Stimulated activated CD4-positive, alpha-beta T cell treated with anti-CD3 and anti-CD28 coated beads, Interleukin-1b, Interleukin-23, amount 100 ng/mL, for 24 hours (primary cell): ENCODE measurements around the gene TM9SF3.

Experiments
- DNase-seq, 4 experiments: peaks; one replicate each; pipeline ENCODE4 v3.0.0-alpha.2; 2020; ENCODE audit warnings: low read depth in 4 of 4, low spot score in 1 of 4

Gene TM9SF3

DNA sequence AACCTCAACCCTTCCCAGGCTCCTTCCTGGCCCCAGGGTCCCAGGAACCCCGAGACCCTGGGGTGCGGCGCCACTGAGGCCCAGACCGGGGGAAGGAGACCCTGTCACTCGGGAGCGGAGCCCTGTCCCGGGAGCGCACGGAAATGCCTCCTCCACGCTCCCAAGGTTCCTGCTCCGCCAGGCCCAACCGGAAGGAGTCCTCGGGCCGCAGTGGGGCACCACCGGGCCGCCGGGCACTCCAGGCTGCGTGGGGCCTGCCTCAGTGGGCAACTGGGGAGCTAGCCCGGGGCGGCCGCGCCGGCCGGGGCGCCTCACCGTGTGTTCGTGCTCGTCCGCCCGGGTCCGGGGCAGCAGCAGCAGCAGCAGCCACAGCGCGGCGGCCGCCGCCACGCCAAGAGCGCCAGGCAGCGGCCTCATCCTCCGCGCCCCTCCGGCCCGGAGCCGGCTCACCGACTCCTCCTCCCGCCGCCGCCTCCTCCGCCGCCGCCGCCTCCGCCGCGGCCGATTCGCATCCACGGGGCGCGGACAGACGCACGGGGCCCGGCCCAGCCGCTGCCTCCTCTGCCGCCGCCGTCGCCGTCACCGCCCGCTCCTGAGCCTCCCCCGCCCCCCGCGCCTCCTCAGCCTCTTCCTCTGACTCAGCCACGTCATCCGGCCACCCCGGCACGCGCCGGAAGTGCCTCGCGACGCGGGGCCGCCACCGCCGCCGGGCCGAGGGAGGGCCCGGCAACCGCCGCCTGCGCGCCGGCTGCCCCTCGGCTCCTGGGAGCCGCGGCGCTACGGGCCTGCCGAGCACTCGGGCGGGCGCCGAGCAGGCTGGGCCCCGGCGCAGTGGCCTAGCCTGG lies at the start of gene TM9SF3:
TSS of gene TM9SF3 (minus strand) at position 594 of the 845 bp plus-strand sequence. CDS start at position 417, 177 bp downstream.
- peak; percentile 78 to 89 (median 86) for DNase-seq

DNA sequence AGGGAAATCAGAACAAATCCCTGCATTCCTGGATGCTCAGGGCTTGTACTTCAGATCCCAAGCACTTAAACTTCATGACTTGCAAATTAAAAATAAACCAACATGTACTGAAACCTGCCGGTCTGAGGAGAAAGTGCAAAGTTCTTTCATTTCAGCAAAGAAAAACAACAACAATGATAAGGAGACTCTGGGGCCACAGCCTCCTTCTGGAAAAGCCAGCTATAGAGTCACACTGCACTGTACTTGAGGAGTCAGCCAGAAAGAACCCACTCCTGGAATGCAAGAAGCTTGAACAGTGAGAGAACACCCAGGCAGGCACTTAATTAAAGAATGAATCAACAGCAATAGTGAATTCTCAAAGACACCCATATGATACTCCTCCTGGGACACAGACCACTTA lies 49.7 kb upstream of the TM9SF3 start:
- DNase-seq, result no peak

DNA sequence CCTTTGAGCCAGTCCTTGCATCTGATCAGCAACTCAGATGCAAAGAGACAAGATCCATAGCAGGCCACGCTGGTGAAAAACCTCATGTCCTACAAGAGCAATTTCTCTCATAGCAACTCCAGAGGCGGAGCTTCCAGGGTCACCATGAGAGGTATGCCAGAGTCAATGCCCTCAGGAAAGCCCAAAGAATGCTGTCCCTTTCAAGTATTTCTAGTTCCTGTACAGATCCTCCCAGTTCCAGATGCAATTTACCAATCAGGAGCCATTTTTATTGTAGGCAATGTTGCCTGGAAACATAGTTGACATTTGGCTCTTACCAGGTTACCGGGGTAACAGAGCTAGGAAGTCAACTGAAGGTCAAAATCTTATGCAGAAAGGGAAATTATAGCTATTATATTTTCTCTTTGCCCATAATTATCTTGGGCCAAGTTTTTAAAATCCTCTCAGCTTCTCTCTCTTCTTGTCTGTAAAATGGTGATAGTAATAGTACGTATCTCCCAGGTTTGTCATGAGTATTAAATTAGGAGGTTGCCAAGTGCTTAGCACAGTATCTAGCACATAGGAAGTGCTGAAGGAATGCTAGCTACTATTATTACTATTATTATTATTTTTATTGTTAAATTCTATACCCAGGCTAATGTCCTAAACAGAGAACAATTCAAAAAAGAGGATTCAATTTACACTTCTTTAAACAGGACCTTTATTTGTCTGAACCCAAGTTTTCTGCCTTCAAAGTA lies 46.3 kb upstream of the TM9SF3 start:
- no peak for DNase-seq

DNA sequence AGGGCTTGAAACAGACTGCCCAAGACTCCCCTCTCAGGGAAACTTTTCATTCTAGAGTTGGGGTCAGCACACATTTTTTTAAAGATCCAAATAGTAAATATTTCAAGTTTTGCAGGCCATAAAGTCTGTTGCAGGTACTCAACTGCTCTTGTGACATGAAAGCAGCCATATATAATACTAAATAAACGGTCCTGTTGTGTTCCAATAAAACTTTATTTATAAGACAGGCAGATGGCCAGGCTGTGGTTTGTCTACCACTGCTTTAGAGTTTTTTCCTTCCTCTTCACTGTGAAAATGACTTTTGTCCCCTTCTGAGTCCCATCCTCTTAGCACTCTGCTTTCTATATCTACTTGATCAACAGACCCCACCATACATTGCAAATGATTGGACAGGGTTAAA lies 40.5 kb upstream of the TM9SF3 start:
- no peak for DNase-seq

DNA sequence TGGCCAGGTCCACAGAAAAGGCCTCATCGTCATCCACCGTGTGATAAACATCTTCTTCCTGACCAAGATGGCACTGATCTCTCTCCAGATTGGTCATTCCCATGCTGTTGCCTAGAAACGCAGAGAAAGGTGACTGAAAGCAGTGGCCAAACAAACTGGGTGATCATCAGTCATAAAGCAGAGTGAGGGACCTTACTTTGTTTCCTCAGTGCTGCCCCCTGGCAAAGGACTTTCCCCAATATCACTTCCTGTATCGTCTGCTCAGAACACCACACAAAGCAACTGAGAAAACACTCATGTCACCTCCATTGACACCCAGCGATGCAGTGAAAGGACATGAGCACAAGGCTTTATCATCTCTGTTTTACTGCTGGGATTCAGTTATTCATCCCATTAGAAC lies 40.0 kb upstream of the TM9SF3 start:
- no peak for DNase-seq

DNA sequence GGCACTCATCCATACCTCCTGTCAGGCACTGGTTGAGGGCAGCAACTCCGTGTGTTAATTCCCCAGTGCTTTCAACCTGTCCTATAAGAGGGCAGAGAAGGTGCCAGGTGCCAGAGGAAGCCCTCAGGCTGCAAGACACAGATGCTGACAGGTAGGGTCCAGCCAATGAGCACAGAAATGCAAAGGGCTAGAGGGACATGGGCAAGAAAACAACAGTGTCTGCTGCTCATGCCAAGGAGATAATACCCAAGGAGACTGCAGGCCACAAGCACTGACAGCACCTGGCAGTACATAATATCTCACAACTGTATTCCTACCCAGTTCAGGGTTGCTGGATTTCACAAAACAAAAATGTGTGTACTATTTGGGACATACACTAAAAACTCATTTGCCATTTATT lies 38.4 kb upstream of the TM9SF3 start:
- DNase-seq, result no peak

DNA sequence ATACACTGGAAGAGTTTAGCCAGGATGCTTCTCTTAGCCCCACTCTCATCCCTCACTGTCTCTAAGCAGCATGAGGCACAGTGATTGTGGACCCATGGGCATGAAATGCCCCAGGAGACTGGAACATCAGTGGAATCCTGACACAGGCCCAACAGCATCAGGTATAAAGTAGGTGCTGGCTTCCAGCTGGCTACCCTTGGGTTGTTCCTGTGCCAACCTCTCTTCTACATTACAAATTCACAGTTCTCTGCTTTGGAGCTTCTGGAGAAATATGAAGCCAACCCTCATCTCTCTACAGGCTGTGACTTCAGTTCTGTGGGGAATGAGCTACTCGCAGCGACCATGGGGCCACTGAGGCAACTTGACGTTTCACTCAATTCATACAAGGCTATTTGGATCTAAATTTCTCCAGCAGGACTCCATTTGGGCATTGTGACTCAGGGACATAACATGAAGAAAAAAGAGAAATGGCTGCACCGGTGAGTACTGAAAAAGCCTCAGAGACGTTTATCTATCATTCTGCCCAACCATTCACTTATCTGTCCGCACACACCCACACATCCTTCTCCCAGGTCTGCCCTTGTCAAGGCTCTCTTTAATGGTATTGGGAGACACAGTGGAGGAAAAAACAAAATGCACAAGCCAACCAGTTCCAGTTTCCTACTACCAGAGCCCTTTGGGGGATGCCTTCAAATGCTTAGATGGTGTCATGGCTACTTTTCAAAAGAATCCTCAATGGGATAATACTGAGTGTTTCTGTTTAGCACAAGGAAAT lies 35.4 kb upstream of the TM9SF3 start:
- no peak for DNase-seq

DNA sequence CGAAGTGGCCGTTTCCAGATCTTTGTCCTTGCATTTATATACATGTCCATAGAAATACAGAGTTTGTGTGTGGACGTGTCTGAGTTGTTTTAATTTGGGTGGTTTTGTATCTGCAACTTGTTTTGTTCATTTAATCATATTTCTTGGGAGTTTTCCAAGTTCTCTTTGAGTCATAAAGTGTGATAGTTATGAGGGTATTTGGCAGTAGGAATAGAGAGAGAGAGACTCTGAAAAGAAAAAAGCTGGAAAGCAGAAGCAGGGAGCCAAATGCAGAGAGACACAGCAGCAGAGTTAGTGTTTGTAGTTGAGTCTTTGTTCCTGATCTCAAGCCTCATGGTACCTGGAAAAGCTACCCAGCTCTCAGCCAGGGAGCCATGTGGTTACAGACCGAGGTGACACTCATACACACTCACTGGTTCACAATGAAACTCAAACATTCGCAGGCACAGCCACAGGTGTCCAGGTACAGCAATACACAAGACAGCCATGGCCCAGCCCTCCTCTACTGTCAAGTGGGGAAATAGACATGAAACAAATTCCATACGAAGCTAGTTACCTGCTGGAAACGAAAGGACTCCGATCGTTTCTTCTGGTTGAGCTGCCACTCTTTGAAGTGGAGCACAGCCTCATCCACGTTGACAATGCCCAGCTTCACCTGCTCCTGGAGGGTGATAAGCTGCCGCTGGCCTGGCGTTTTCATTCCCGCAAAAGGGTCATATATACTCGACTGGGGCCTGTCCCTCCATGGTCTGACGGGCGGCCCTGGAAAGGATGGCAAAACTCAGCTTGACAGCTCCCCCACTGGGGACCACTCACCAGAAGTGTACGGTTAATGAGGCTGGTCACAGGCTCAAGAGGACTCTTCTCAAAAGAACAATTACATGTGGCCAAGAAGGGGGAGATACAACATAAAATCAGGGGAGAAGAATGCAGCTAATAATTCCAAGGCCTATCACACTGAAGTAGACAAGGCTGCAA lies 33.3 kb upstream of the TM9SF3 start:
- no peak for DNase-seq

DNA sequence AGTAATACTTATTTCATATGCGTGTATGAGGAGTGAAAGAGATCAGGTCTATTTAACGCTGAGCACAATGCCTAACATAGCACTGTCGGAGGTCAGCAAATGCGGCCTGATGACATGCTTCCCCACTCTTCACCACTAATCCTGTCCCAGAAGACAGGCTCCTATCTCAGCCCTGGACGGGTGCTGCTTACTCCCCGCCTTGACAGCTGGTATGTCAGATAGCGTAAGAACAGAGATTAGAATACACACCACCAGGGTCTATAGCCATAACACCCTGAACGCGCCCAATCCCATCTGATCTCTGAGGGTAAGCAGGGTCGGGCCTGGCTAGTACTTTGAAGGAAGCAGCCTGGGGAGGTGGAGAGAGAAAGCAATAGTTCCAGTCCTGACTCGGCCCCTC lies 32.3 kb upstream of the TM9SF3 start:
- DNase-seq, result no peak

DNA sequence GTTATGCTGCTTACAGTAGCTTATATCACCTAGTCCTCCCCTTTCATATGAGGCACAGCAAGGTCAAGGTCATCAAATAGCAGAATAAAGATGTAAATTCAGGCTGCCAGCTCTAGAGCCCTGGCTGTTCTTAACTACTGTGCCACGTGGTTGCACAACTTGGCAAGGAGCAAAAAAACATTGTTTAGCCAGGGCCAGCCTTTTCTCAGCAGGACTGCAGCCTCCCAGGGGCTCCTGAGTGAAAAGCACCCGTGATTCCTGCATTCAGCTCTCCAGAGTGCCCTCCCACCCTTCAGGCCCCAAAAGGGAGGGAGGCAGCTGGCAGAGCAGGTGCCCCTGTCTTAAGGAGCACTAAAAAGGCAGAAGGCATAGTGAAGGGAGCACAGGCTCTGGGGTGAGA lies 31.8 kb upstream of the TM9SF3 start:
- no peak for DNase-seq

DNA sequence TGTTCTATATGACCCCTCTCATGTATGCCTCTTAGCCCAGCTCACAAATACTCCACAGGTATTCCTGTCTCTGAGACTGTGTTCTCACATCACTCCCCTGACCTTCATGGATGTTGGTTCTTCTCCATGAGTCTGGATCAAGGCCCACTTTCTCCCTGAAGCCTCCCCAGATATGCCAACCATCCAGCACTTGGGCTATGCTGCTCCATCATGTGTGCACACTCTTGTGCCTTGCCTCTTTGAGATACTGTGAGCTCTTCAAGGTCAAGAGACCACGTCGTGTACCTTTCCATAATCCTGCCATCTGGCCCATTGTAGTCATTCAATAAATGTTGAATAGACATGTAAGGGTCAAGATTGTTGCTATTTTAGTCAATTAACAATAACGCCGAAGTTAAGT lies 30.1 kb upstream of the TM9SF3 start:
- DNase-seq, result no peak

DNA sequence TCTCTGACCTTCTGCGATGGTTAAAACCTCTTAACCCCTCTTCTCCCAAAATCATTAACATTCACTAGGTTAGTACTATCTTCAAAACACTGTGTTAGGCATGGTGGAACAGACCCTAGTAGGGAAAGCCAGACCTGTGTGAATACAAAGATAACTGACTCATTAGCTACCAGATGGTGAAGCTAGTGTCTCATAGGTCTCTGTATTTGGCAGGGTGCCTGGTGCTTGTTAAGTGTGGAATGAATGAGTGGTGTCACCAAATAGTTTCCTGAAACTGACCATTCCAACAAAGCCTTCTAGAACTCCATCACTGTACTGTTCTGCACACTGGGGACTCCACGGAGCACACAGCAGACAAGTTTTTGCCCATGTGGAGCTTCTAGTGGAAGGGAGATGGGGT lies 27.7 kb upstream of the TM9SF3 start:
- DNase-seq, result no peak

DNA sequence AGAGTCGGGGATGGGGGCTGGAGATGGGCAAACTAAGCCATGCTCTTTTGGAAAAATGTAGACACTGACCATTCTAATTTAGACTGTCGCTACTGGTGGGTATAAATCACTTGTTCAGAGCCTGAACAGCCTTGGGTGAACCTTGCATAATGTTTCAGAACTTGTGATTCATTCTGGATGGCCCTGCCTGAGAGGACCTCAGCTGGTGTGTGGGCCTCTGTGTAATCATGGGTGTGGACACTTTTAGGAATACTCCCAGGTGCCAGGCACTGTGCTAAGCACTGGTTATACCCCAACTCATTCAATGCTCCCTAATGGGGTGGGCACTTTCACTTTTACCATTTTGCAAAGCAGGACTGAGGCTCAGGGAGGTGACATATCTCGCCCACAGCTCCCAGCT lies 26.8 kb upstream of the TM9SF3 start:
- DNase-seq, result no peak

DNA sequence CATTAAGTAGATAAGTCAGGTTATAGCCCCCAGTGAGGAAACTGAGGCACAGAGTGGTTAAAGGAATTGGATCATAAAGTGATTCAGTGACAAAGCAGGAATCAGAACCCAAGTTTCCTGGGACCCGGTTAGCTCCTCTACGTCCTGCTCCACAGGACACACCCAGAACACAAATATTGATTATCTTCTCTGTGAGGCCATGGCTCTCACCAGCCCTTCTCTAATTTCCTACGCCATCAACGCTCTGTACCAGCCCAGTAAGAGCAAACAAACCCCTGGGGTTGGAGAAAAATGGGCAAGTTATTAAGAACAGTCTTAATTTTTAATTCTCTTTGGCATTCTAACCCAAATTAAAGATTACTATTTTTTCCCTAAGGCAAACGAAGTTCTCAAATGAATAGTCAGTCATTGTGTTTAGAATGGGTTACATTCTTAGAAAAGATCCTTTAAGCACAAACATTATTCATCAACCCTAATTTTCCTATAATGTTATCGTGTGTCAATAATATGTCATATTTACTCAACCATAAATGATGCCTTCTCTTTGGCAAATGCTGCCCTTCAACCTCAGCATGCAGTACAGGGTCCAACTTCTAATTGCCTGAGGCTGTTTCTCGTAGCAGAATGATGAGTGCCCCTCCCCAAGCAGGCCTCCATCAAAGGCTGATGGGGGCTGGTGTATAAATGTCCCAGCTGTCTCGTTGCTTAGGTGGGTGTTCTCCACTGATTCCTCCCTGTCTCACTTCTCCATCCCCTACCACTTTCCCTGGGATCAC lies 25.4 kb upstream of the TM9SF3 start:
- DNase-seq, result no peak

DNA sequence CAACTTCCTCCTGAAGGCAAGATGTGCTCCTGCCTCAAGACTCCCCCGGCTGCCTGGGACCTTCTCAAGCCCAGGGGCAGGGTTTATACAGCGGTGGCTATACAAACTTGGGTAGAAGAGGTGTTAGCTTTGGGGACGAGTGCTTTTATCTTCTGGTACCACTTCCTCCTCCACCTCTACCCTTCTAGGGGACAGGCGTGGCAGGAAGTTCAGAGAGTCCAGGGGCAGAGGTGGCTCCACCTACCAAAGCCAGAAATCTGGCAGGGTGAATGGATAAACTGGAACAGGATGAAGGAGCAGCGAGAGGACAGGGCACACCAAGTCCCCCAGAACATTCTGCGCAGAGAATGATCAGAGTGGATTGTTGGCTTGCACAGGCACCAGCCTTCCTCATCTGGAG lies 24.0 kb upstream of the TM9SF3 start:
- no peak for DNase-seq

DNA sequence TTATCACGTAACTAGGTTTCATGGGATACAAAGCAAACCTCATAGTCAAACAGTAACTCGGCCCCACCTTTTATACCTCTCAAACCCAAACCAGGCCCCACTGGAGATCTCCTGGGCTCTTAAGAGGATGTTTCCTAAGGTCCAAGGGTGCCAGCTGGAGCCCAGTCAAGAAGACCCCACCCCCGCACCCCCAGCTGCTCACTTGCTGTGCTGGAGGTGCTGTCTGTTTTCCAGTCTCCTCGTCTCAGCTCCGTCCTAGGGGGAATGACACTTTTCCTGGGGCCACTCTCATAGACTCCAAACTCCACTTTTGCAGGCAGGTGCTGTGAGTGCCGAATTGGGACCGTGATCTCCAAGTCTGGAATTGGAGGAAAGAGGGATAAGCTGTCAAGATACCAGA lies 22.7 kb upstream of the TM9SF3 start:
- no peak for DNase-seq

DNA sequence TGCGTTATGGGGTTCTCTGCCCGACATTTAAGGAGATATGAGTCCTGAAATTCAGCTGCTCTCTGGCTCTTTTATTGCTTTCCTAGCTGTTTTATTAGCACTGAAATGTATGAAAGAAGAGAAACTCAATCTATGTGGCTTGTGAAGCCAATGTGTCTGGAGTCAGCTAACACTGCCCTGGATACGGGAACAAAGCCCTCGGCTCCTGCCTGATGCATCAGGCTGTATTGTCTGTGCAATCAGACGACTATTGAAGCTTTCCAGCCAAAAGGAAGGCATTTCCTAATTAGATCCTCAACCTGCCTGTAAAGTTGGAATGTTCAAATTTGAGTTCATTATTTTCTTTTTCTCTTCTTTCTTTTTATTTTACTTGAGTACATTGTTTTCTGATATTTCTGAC lies 22.0 kb upstream of the TM9SF3 start:
- DNase-seq, result no peak

DNA sequence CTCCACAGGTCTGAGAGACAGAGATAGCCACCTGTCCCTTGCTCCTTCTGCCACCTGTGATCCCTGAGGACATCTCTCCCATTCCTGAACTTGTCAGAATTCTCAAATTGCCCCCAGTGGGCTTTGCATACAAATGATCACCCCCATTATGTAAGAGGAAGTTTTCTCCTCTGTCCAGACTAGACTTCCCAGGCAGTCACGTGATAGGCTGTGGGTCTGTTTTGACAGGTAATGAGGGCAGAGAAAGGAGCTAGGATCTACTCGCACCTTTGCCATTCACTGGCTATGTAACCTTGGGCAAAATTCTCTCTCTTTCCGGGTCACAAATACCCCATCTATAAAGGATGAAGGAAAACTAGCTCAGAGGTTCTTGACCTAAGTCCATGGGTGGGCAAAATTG lies 21.4 kb upstream of the TM9SF3 start:
- no peak for DNase-seq

DNA sequence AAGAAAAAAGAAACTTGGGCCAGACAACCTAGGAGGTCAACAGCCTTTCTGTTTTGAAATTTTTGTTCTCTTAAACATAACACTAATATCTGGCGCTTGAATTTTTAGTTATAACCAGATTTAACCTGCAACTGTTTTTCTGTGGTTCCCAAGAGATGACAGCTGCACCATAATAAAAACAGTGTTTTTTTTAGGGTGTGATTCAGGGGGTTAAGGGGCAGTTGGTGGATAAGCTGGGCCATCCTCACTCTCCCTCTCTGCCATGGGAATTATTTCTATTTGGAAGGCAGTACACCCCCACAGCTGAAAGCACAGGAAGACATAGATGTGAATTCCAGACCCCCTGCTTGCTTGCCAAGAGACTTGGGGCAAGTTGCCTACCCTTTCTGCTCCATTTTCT lies 20.1 kb upstream of the TM9SF3 start:
- no peak for DNase-seq

DNA sequence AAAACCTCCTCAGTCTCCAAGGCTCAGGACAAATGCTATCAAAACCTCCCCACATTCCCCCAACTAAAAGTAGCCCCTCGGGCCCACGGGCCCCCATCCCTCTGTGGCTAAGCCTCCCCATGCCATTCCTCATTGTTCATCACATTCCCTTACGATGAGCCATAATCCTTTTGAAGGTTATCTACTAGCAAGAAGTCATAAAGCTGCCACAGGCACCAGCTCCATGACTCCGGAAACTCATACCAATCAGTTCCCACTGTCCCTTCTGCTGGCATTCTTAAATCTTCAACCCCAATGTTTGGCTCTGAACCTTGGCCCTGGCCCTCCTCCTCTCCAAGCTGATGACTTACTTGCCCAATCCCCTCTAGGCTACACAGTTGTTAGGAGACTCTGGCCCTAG lies 19.4 kb upstream of the TM9SF3 start:
- DNase-seq, result no peak
